DND-41 (cell line): ENCODE results near the gene CHD1.

Experiments
- CTCF ChIP-seq: IDR thresholded peaks from 2 replicates; pipeline ENCODE4 v1.5.1; 2012; ENCODE audit warnings: borderline replicate concordance, low read length, moderate library complexity, mild to moderate bottlenecking; ENCODE audit not compliant: poor library complexity, severe bottlenecking; ENCODE audit errors: extremely low read depth
- EZH2 ChIP-seq: IDR thresholded peaks from 3 replicates; pipeline ENCODE4 v1.6.1; 2012; ENCODE audit warnings: borderline replicate concordance, low read depth, mild to moderate bottlenecking, moderate library complexity, low read length, inconsistent platforms; ENCODE audit not compliant: severe bottlenecking

DNA sequence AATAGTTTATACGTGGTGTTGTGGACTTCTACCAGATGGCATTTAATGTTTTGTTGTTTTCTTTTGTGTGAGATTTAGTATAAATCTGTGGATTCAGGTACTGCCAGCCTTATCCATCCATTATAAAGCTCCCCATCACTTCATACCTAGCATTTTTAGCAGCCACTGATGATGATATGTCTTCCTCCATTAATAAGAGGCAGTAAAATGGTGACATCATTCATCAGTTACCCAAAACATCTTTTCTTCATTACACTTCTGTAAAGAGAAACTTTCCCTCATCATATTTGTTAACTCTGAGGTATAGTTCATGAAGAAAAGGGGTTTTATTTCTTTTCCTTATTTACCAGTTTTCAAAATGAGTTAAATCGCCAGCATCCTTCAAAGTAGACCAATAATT is 19.4 kb downstream of the CHD1 start:
- TF ChIP-seq CTCF (no peak), EZH2 (no peak)
